ENCODE measurements around the gene A2M.
"Not testable (repeated sequence)": the region's sequence is repeated elsewhere in the genome, so short reads cannot be mapped to it uniquely, and the experiment has no call there.

The A2M gene

DNA sequence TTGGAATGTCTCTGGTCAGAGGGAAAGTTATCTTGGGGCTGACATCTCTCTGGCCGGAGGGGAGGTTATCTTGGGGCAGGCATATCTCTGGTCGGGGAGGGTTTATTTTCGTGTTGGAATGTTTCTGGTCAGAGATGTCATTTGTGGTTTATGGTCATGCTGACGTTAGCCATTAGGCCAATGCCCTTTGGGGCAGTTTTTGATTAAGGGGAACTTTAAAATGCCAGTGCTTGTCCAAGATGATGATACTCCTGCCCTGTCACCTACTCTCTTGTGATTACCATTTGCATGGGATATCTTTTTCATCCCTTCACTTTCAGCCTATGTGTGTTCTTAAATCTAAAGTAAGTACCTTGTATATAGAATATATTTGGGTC, 29.0 kb upstream of the A2M start:
- Histone ChIP-seq H3K79me2 (ENCODE audit: control insufficient read depth, insufficient read depth, low read length) (no peaks in the 10 kb centered on the region), H2BK15ac (replicated peaks; ENCODE audit: low read depth) (no peak overlapping the region), H3K36me3 (ENCODE audit: control insufficient read depth, insufficient read depth, low read length) (no peaks in the 10 kb centered on the region), H4K8ac (ENCODE audit: low read depth, low read length) (no peak overlapping the region), H3K27me3 (ENCODE audit: insufficient read depth, low read length, poor library complexity) (no peaks in the 10 kb centered on the region), H4K5ac (ENCODE audit: low read length) (no peak overlapping the region), H3K18ac (ENCODE audit: low read length) (no peak overlapping the region), H3K9ac (ENCODE audit: low read length) (no peak overlapping the region), H2BK5ac (ENCODE audit: low read length) (no peak overlapping the region), H3K23ac (ENCODE audit: low read length) (no peak overlapping the region), H3K4me1 (ENCODE audit: control insufficient read depth, low read depth, low read length) (no peaks in the 10 kb centered on the region), H3K4me2 (ENCODE audit: low read length) (no peak overlapping the region), H2BK120ac (ENCODE audit: low read depth, low read length) (no peak overlapping the region), H3K4me3 (ENCODE audit: low read length) (no peak overlapping the region), H3K4ac (ENCODE audit: low read depth, low read length) (no peak overlapping the region), H3K27ac (ENCODE audit: low read depth, low read length) (no peak overlapping the region), H2AK5ac (ENCODE audit: low read length) (no peak overlapping the region), H3K56ac (ENCODE audit: low read length) (no peak overlapping the region), H3K79me1 (ENCODE audit: low read length) (no peaks in the 10 kb centered on the region)
- DNase-seq, result no peak
- no CpG with 5 or more reads among the region's 4 CpGs for WGBS (ENCODE audit: extremely low coverage, insufficient coverage, low lambda C conversion rate)

DNA sequence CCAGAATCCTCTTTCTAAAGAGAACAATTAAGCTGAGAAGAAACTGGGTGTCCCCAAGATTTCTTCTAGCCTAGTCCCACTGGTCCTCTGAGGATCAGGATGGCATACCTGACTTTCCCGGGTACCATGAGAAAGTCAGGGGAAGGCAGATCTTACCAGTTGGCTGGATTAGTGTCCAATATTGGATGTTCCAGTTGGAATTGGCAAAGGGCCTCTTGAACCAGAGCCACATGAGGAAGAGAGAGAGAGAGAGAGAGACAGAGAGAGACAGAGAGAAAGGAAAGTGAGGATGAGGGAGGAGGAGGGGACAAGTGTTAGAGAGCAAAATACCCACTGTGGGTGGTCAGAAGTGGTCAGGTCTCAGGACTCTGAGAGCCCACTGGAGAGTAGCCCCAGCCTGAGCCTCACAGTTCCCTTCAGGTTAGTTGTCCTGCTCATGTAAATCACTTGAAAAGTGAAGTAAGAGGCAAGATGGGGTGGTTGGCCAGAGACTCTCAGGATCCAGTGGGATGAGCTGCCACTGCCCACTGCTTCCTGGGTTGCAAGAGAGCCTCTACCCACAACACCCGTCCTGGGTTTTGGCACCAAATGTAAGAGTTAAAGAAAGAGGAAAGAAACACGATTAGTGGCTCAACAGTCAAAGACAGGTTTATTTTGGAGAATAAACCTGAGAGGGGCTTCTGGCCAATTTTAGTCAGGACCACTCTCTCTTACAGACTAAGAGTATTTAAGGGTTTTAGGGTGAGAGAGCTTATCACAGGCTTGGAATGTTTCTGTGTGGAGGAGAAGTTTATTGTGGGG, 28.4 kb upstream of the A2M start:
- Histone ChIP-seq H3K79me1 (ENCODE audit: low read length) (no peaks in the 10 kb centered on the region), H2BK120ac (ENCODE audit: low read depth, low read length) (no peak overlapping the region), H4K8ac (ENCODE audit: low read depth, low read length) (no peak overlapping the region), H3K4me2 (ENCODE audit: low read length) (no peak overlapping the region), H2AK5ac (ENCODE audit: low read length) (no peak overlapping the region), H3K18ac (ENCODE audit: low read length) (no peak overlapping the region), H3K9ac (ENCODE audit: low read length) (no peak overlapping the region), H3K27me3 (ENCODE audit: insufficient read depth, low read length, poor library complexity) (no peaks in the 10 kb centered on the region), H2BK15ac (replicated peaks; ENCODE audit: low read depth) (no peak overlapping the region), H3K4me1 (ENCODE audit: control insufficient read depth, low read depth, low read length) (no peaks in the 10 kb centered on the region), H4K5ac (ENCODE audit: low read length) (no peak overlapping the region), H3K27ac (ENCODE audit: low read depth, low read length) (no peak overlapping the region), H3K56ac (ENCODE audit: low read length) (no peak overlapping the region), H3K23ac (ENCODE audit: low read length) (no peak overlapping the region), H3K36me3 (ENCODE audit: control insufficient read depth, insufficient read depth, low read length) (no peaks in the 10 kb centered on the region), H3K4me3 (ENCODE audit: low read length) (no peak overlapping the region), H2BK5ac (ENCODE audit: low read length) (no peak overlapping the region), H3K79me2 (ENCODE audit: control insufficient read depth, insufficient read depth, low read length) (no peaks in the 10 kb centered on the region), H3K4ac (ENCODE audit: low read depth, low read length) (no peak overlapping the region)
- DNase-seq, result no peak
- WGBS (ENCODE audit: extremely low coverage, insufficient coverage, low lambda C conversion rate), result no CpG with 5 or more reads among the region's 3 CpGs

DNA sequence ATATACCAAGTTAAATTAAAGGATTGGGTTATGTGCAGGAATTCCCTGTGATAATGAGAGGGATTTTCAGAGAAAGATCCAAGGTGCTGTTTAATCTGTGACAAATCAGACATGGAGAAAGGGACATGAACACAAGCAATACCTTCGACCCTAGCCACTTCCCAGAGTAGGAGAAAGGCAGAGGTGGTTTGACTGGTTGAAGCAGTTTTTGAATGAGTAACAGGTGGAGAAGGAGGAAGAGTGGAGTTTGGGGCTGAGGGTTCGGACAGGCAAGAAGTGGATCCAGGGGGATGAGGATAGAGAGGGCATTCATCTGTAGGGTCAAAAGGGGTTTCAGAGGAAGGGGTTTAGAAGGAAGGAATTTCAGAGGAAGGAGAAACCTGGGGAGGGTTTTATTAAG, 27.4 kb upstream of the A2M start:
- no peaks in the 10 kb centered on the region for H3K79me2 ChIP-seq (ENCODE audit: control insufficient read depth, insufficient read depth, low read length)

DNA sequence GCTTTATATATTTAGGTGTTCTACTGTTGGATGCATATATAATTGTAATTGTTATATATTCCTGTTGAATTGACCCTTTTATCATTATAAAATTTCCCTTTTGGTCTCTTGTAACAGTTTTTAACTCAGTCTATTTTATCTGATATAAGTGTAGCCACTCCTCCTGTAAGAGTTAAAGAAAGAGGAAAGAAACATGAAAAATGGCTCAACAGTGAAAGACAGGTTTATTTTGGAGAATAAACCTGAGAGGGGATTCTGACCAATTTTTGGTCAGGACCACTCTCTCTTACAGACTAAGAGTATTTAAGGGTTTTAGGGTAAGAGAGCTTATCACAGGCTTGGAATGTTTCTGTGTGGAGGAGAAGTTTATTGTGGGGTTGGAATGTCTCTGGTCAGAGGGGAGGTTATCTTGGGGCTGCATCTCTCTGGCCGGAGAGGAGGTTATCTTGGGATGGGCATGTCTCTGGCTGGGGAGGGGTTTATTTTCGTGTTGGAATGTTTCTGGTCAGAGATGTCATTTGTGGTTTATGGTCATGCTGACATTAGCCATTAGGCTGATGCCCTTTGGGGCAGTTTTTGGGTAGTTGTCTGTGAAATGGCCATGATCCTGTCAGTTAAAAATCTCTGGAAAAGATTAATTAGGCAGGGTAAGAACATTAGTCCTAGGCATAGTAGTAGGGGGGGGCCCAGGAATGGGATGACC, 24.0 kb upstream of the A2M start:
- H3K4me1 ChIP-seq (ENCODE audit: control insufficient read depth, low read depth, low read length); H3K4ac ChIP-seq (ENCODE audit: low read depth, low read length); H3K9ac ChIP-seq (ENCODE audit: low read length); H2BK120ac ChIP-seq (ENCODE audit: low read depth, low read length); H3K36me3 ChIP-seq (ENCODE audit: control insufficient read depth, insufficient read depth, low read length); H2BK15ac ChIP-seq (replicated peaks; ENCODE audit: low read depth); H2BK5ac ChIP-seq (ENCODE audit: low read length); H3K79me1 ChIP-seq (ENCODE audit: low read length); H3K27ac ChIP-seq (ENCODE audit: low read depth, low read length); H3K79me2 ChIP-seq (ENCODE audit: control insufficient read depth, insufficient read depth, low read length); H4K5ac ChIP-seq (ENCODE audit: low read length); H3K18ac ChIP-seq (ENCODE audit: low read length); H3K56ac ChIP-seq (ENCODE audit: low read length); H2AK5ac ChIP-seq (ENCODE audit: low read length); DNase-seq; H3K23ac ChIP-seq (ENCODE audit: low read length); H4K8ac ChIP-seq (ENCODE audit: low read depth, low read length); H3K4me2 ChIP-seq (ENCODE audit: low read length); H3K27me3 ChIP-seq (ENCODE audit: insufficient read depth, low read length, poor library complexity); H3K4me3 ChIP-seq (ENCODE audit: low read length): not testable (repeated sequence)
- WGBS (ENCODE audit: extremely low coverage, insufficient coverage, low lambda C conversion rate), result no CpG with 5 or more reads among the region's 2 CpGs

More for the DNA sequence above, 27.4 kb upstream of the A2M start:
- no peak overlapping the region for H3K27ac ChIP-seq (ENCODE audit: low read depth, low read length)
- no peak overlapping the region for H3K23ac ChIP-seq (ENCODE audit: low read length)
- no peaks in the 10 kb centered on the region for H3K27me3 ChIP-seq (ENCODE audit: insufficient read depth, low read length, poor library complexity)
- no peak overlapping the region for H3K4me3 ChIP-seq (ENCODE audit: low read length)
- no peak overlapping the region for H3K18ac ChIP-seq (ENCODE audit: low read length)
- no peak overlapping the region for H4K5ac ChIP-seq (ENCODE audit: low read length)
- H3K4me1 ChIP-seq (ENCODE audit: control insufficient read depth, low read depth, low read length), result no peaks in the 10 kb centered on the region
- H3K4me2 ChIP-seq (ENCODE audit: low read length), result no peak overlapping the region
- H2BK120ac ChIP-seq (ENCODE audit: low read depth, low read length), result no peak overlapping the region
- H3K9ac ChIP-seq (ENCODE audit: low read length), result no peak overlapping the region
- no CpG with 5 or more reads among the region's 2 CpGs for WGBS (ENCODE audit: extremely low coverage, insufficient coverage, low lambda C conversion rate)
- no peak overlapping the region for H2AK5ac ChIP-seq (ENCODE audit: low read length)
- H2BK5ac ChIP-seq (ENCODE audit: low read length), result no peak overlapping the region
- H3K4ac ChIP-seq (ENCODE audit: low read depth, low read length), result no peak overlapping the region
- no peak overlapping the region for H2BK15ac ChIP-seq (replicated peaks; ENCODE audit: low read depth)
- no peaks in the 10 kb centered on the region for H3K36me3 ChIP-seq (ENCODE audit: control insufficient read depth, insufficient read depth, low read length)
- no peak overlapping the region for H4K8ac ChIP-seq (ENCODE audit: low read depth, low read length)
- no peak overlapping the region for H3K56ac ChIP-seq (ENCODE audit: low read length)
- DNase-seq, result no peak
- H3K79me1 ChIP-seq (ENCODE audit: low read length), result no peaks in the 10 kb centered on the region

DNA sequence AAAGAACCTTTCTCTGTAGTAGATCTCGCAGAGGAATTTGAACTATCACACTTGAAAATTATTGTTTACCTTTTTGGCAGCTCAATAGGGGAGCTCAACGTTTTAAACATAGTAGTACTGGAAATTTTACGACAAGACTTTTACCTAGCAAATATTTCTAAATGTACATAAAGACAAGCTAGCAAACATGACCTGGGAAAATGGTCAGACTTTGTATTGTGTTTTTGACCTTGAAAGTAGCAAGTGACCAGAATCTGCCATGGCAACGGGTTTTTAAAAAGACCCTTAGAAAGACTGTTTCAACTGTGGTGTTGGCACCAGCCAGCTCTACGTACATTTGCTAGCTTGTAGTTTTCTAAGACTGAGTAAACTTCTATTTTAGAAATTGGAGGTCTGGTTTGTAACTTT, 20.2 kb upstream of the A2M start:
- Histone ChIP-seq H3K18ac (ENCODE audit: low read length) (no peak overlapping the region), H2BK5ac (ENCODE audit: low read length) (no peak overlapping the region), H2BK15ac (replicated peaks; ENCODE audit: low read depth) (no peak overlapping the region), H3K4ac (ENCODE audit: low read depth, low read length) (no peak overlapping the region), H3K79me2 (ENCODE audit: control insufficient read depth, insufficient read depth, low read length) (no peaks in the 10 kb centered on the region), H3K4me2 (ENCODE audit: low read length) (no peak overlapping the region), H3K9ac (ENCODE audit: low read length) (no peak overlapping the region), H3K36me3 (ENCODE audit: control insufficient read depth, insufficient read depth, low read length) (no peaks in the 10 kb centered on the region), H2AK5ac (ENCODE audit: low read length) (no peak overlapping the region), H2BK120ac (ENCODE audit: low read depth, low read length) (no peak overlapping the region), H3K4me3 (ENCODE audit: low read length) (no peak overlapping the region), H3K79me1 (ENCODE audit: low read length) (no peaks in the 10 kb centered on the region), H3K23ac (ENCODE audit: low read length) (no peak overlapping the region), H4K5ac (ENCODE audit: low read length) (no peak overlapping the region), H4K8ac (ENCODE audit: low read depth, low read length) (no peak overlapping the region), H3K4me1 (ENCODE audit: control insufficient read depth, low read depth, low read length) (no peaks in the 10 kb centered on the region), H3K27me3 (ENCODE audit: insufficient read depth, low read length, poor library complexity) (no peaks in the 10 kb centered on the region), H3K27ac (ENCODE audit: low read depth, low read length) (no peak overlapping the region), H3K56ac (ENCODE audit: low read length) (no peak overlapping the region)
- DNase-seq, result no peak
- no CpG with 5 or more reads among the region's 5 CpGs for WGBS (ENCODE audit: extremely low coverage, insufficient coverage, low lambda C conversion rate)

Measured in mesendoderm (in vitro differentiated cells).